DND-41 (cell line): Measurements from ENCODE around the gene ALG3.
A peak's percentile ranks its signal among the peaks of the same experiment; 100 is the strongest.

Experiments
- ATAC-seq: fragments of 200-7000 bp; cut with Tn5 transposase; 3 replicates; pipeline ENCODE4 v1.9.1; 2021; ENCODE audit warnings: low read depth; ENCODE audit not compliant: insufficient read depth
- DNase-seq: peaks from one replicate; pipeline ENCODE4 v3.0.0-alpha.2; 2020
- H2AFZ ChIP-seq: 2 replicates; pipeline ENCODE4 v1.6.0; 2012; ENCODE audit warnings: low read depth, low read length
- H3K27ac ChIP-seq: 2 replicates; pipeline ENCODE4 v1.5.1; 2012; ENCODE audit warnings: low read length, inconsistent platforms
- H3K27me3 ChIP-seq: fragments of 200-600 bp; sonication (generic); 2 replicates; pipeline ENCODE4 v1.6.0; 2012; ENCODE audit warnings: low read length, mild to moderate bottlenecking, inconsistent platforms; ENCODE audit not compliant: insufficient read depth, poor library complexity
- H3K36me3 ChIP-seq: 2 replicates; pipeline ENCODE4 v1.5.1; 2012; ENCODE audit warnings: low read length, inconsistent platforms; ENCODE audit not compliant: insufficient read depth
- H3K4me1 ChIP-seq: 2 replicates; pipeline ENCODE4 v1.5.1; 2012; ENCODE audit warnings: mild to moderate bottlenecking, low read length; ENCODE audit not compliant: insufficient read depth
- H3K4me2 ChIP-seq: 2 replicates; pipeline ENCODE4 v1.6.0; 2012; ENCODE audit warnings: mild to moderate bottlenecking, moderate library complexity, low read length, inconsistent platforms; ENCODE audit not compliant: insufficient read depth
- H3K4me3 ChIP-seq, 2 experiments: fragments of 200-600 bp in 1 of 2; shearing (Covaris generic) in 1 of 2; 2 replicates each; pipeline ENCODE4 v1.5.1; 2012 to 2016; ENCODE audit warnings: inconsistent platforms in 2 of 2, low read length in 2 of 2, mild to moderate bottlenecking in 2 of 2, low read depth in 1 of 2, moderate library complexity in 1 of 2
- H3K79me2 ChIP-seq: 2 replicates; pipeline ENCODE4 v1.6.0; 2012; ENCODE audit warnings: low read length, inconsistent platforms; ENCODE audit not compliant: insufficient read depth
- H3K9ac ChIP-seq: 2 replicates; pipeline ENCODE4 v1.6.0; 2012; ENCODE audit warnings: low read depth, mild to moderate bottlenecking, inconsistent platforms, low read length, moderate library complexity
- H3K9me3 ChIP-seq: 2 replicates; pipeline ENCODE4 v1.5.1; 2012; ENCODE audit warnings: low read length, moderate library complexity, mild to moderate bottlenecking, inconsistent platforms; ENCODE audit not compliant: insufficient read depth, severe bottlenecking
- H4K20me1 ChIP-seq: 2 replicates; pipeline ENCODE4 v1.6.0; 2012; ENCODE audit warnings: low read length; ENCODE audit not compliant: insufficient read depth
- EZH2 ChIP-seq: IDR thresholded peaks from 3 replicates; pipeline ENCODE4 v1.6.1; 2012; ENCODE audit warnings: borderline replicate concordance, low read depth, mild to moderate bottlenecking, moderate library complexity, low read length, inconsistent platforms; ENCODE audit not compliant: severe bottlenecking
- TF ChIP-seq, protein P1 (sequence below): IDR thresholded peaks from 2 replicates; pipeline ENCODE4 v1.5.1; 2012; ENCODE audit warnings: borderline replicate concordance, low read length, moderate library complexity, mild to moderate bottlenecking; ENCODE audit not compliant: poor library complexity, severe bottlenecking; ENCODE audit errors: extremely low read depth

ALG3 gene

DNA sequence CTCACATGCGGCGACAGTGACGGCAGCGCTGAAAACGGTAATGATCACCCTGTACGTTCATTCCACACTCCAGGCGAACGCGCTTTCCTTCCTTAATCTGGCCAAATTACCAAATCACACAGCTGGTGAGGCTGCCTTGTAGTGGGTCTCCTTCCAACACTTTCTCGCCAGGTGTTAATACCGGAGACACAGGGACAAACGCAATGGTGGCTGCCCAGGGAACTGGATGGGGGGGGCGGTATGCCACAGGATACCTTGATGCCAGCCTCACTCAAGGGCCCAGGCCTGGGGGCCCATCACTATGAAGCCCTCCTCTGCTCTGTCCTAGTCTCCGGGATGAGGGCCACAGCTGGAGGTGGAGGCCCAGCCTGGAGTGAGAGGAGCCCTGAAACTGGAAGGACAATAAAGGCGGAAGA is 14.0 kb upstream of the ALG3 start:
- Histone ChIP-seq H3K9me3 (no peaks in the 10 kb centered on the region), H3K36me3 (no peaks in the 10 kb centered on the region), H3K79me2 (no peaks in the 10 kb centered on the region), H3K4me3 (0 out of 4 replicates have a peak overlapping the region, but pooled peaks of 1 of the 2 experiments have one; percentile 18), H3K27me3 (no peaks in the 10 kb centered on the region), H2AFZ (no peak overlapping the region), H3K9ac (no peak overlapping the region), H3K27ac (no peak overlapping the region), H3K4me2 (peak overlapping the region; percentile 78), H3K4me1 (peaks cover 18% of the 10 kb centered on the region), H4K20me1 (no peaks in the 10 kb centered on the region)
- ATAC-seq (no peak), DNase-seq (no peak)
- TF ChIP-seq EZH2, result no peak
- TF ChIP-seq, protein P1, sequence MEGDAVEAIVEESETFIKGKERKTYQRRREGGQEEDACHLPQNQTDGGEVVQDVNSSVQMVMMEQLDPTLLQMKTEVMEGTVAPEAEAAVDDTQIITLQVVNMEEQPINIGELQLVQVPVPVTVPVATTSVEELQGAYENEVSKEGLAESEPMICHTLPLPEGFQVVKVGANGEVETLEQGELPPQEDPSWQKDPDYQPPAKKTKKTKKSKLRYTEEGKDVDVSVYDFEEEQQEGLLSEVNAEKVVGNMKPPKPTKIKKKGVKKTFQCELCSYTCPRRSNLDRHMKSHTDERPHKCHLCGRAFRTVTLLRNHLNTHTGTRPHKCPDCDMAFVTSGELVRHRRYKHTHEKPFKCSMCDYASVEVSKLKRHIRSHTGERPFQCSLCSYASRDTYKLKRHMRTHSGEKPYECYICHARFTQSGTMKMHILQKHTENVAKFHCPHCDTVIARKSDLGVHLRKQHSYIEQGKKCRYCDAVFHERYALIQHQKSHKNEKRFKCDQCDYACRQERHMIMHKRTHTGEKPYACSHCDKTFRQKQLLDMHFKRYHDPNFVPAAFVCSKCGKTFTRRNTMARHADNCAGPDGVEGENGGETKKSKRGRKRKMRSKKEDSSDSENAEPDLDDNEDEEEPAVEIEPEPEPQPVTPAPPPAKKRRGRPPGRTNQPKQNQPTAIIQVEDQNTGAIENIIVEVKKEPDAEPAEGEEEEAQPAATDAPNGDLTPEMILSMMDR, result no peak

DNA sequence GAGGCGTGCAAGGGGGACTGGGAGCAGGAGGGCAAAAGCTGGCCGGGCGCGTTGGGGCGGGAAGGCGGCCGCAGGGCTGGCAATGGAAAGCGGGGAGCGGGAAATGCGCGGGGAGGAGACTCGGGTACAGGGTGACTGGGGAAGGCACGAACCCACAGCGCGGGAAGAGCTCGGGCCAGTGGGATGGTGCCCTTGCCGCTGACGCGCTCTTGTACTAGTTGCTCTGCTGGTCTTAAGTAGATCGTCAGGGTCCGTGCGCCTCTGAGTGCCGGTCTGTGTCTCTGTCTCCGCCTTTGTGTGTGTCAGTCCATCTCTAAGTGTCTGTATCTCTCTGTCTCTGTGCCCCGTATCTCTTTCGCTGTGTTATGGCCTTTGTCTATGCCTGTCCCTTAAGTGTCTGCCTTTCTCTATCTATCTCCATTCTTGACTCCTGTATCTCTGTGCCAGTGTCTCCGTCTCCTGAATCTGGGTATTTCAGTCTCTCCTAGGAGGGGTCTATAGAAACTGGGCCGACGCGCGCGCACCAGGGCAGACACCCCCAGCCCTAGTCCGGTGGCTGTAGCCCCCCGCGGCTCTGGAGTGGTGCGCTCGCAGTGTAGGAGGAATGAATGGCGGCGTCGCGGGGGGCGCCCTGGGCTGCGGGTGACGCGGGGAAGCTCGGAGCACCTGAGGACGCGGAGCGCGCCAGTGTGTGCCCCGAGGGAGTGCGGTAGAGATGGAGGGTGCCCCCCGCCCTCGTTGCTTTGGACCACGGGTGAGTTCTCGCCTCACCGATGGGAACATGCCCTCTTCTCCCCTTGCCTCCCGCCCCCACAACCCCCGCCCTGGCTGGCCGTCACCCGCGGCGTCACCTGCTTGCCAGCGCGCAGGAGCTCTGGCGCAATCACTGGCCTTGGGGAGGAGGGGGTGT is 13.3 kb upstream of the ALG3 start:
- TF ChIP-seq EZH2, result no peak
- TF ChIP-seq, protein P1, result no peak
- ATAC-seq (peak; percentile 62), DNase-seq (no peak)
- Histone ChIP-seq H3K4me2 (peak overlapping the region; percentile 78), H3K36me3 (no peaks in the 10 kb centered on the region), H3K27ac (no peak overlapping the region), H3K9ac (peak overlapping the region; percentile 39), H3K9me3 (no peaks in the 10 kb centered on the region), H3K27me3 (no peaks in the 10 kb centered on the region), H3K4me3 (peak overlapping the region; percentile 10 to 57; a peak in 3 of 4 replicates), H4K20me1 (no peaks in the 10 kb centered on the region), H3K4me1 (peaks cover 18% of the 10 kb centered on the region), H2AFZ (peak overlapping the region; percentile 67), H3K79me2 (no peaks in the 10 kb centered on the region)

DNA sequence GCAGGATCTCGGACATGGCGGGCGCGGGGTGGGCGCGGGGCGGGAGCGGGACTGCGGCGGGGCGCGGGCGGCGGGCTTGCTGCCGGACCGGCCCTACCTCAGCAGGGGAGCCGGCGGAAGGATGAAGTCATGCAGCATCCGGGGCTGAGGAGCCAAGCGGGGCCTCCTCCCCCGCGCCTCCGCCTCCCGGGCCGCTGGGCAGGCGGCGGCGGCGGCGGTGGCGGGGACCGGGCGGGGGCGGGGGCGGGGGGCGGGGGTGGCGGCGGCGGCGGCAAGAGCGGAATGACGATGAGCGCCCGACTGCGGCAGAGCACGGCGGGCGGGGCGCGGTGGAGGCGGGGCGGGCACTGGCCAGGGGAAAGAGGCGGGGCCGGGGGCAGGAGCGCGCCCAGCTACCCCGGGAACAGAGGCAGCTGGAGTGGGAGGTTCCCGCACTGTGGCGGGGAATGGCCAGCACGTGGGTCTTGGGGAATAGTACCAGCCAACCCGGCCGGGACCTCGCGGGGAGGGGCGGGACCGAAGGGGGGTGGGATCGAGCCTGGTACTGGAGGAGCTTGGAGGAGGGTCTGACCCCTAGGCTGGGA is 12.6 kb upstream of the ALG3 start, which contains the start of gene CAMK2N2:
CAMK2N2 (minus strand) TSS at position 284 of the 584 bp plus-strand sequence; CDS start at position 16, 268 bp downstream.
- DNase-seq (peak; percentile 88), ATAC-seq (peak; percentile 89)
- H3K4me3 ChIP-seq, result peak within 1 kb of the TSS; percentile 10 to 57; a peak in 3 of 4 replicates
- no peak within 1 kb of the TSS for H3K27ac ChIP-seq
- no peaks in the 10 kb centered on the region for H3K27me3 ChIP-seq
- H2AFZ ChIP-seq, result peak within 1 kb of the TSS; percentile 67
- no peaks in the 10 kb centered on the region for H3K79me2 ChIP-seq
- peak within 1 kb of the TSS; percentile 39 for H3K9ac ChIP-seq
- peak within 1 kb of the TSS; percentile 78 for H3K4me2 ChIP-seq
- H3K4me1 ChIP-seq, result peaks cover 18% of the 10 kb centered on the region
- H3K9me3 ChIP-seq, result no peaks in the 10 kb centered on the region
- H3K36me3 ChIP-seq, result no peaks in the 10 kb centered on the region
- TF ChIP-seq, protein P1, result no peak
- TF ChIP-seq EZH2, result no peak
- H4K20me1 ChIP-seq, result no peaks in the 10 kb centered on the region
